MCF 10A (cell line): ENCODE data around the gene FAM124B. TPM values are rescaled to one million over a fixed set of nuclear protein-coding genes. Genes with fewer than 3 reads are reported as not detected.
"Not testable (repeated sequence)": the region's sequence is repeated elsewhere in the genome, so short reads cannot be mapped to it uniquely, and the experiment has no call there.

Source experiments
- BruUV-seq: library from RNA; stranded (reverse); fragments of 400-500 nt; replicated peaks from 2 replicates; lab custom pipeline; 2021; lab: Mats Ljungman, UMichigan
- CTCF ChIA-PET: fragments of 300-600 bp; sonication (Branson Sonifier 250); formaldehyde crosslinking; extraction: SDS; loops from one replicate; lab custom pipeline; 2021; ENCODE audit warnings: antibody characterized with exemption, inconsistent platforms; lab: Yijun Ruan, JAX
- POLR2A ChIA-PET: fragments of 300-600, 350-650 bp; sonication (Branson Sonifier 250); formaldehyde crosslinking; extraction: SDS; loops from one replicate; lab custom pipeline; 2020; ENCODE audit warnings: antibody characterized with exemption, inconsistent platforms; lab: Yijun Ruan, JAX
- DNase-seq: peaks from one replicate; pipeline ENCODE4 v3.0.0-alpha.2; 2018; ENCODE audit not compliant: unreplicated experiment
- H3K27ac Mint-ChIP-seq: one replicate; pipeline ENCODE4 v1.8.0; 2022; ENCODE audit warnings: mild to moderate bottlenecking, low read depth, mixed read lengths; ENCODE audit not compliant: unreplicated experiment
- H3K27me3 Mint-ChIP-seq: one replicate; pipeline ENCODE4 v1.8.0; 2022; ENCODE audit warnings: mixed read lengths; ENCODE audit not compliant: insufficient read depth, unreplicated experiment
- H3K36me3 Mint-ChIP-seq: one replicate; pipeline ENCODE4 v1.8.0; 2022; ENCODE audit warnings: mild to moderate bottlenecking, moderate library complexity, mixed read lengths; ENCODE audit not compliant: insufficient read depth, unreplicated experiment
- H3K4me1 Mint-ChIP-seq: one replicate; pipeline ENCODE4 v1.8.0; 2022; ENCODE audit warnings: mixed read lengths; ENCODE audit not compliant: insufficient read depth, unreplicated experiment
- H3K4me3 Mint-ChIP-seq: one replicate; pipeline ENCODE4 v1.8.0; 2022; ENCODE audit warnings: mild to moderate bottlenecking, moderate library complexity, mixed read lengths; ENCODE audit not compliant: unreplicated experiment
- H3K9me3 Mint-ChIP-seq: one replicate; pipeline ENCODE4 v1.8.0; 2022; ENCODE audit warnings: mixed read lengths; ENCODE audit not compliant: unreplicated experiment
- CTCF ChIP-seq: fragments of 200-600 bp; IDR thresholded peaks from one replicate; pipeline ENCODE4 v1.8.0; 2022; ENCODE audit warnings: antibody characterized with exemption, mild to moderate bottlenecking; ENCODE audit not compliant: unreplicated experiment
- intact Hi-C: fragments of 100-400 bp; cut with micrococcal nuclease; formaldehyde crosslinking; loops from 2 replicates; pipeline ENCODE4 v1.14.1; 2022
- total RNA-seq: library from RNA; stranded (reverse); gene quantifications from 2 replicates; pipeline ENCODE4 v1.2.3, GENCODE V29; 2022

FAM124B gene
- total RNA-seq, 1 experiment from 2014 or later = not detected

DNA sequence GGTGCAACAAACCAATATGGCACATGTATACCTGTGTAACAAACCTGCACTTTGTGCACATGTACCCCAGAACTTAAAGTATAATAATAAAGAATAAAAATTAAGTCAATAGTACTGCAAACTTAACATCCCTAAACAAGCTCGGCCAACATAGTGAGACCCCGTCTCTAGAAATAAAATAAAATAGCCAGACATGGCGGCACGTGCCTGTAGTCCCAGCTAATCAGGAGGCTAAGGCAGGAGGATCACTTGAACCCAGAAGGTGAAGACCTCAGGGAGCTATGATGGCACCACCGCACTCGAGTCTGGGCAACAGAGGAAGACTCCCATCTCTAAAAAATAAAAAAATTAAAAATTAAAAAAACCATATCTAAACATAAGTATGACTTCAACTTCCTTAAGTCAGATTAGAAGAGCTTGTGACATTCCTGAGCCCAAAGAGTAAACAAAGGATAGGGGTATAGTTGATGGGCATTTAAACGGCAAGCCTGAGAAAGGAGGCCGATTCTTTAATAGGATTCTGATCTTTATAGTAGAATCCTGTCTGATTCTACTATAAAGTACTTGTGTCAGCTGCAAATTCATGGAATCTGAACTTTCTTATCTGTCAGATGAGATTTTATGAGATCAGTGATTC lies 1.6 kb downstream of the FAM124B start:
- DNase-seq = no peak
- Mint-ChIP-seq H3K27me3 (no peaks in the 10 kb centered on the region), H3K27ac (no peak overlapping the region), H3K4me1 (no peaks in the 10 kb centered on the region), H3K36me3 (no peaks in the 10 kb centered on the region), H3K4me3 (no peak overlapping the region), H3K9me3 (no peaks in the 10 kb centered on the region)
- CTCF ChIA-PET = interaction anchor here (1.8 kb wide), 1 partner anchor 31 kb away, joined by 5 read pairs; no protein-coding TSS in a partner anchor
- no peak for TF ChIP-seq CTCF
- POLR2A ChIA-PET = no interaction called here
- no TSS peak for BruUV-seq
- intact Hi-C loops = no loop called here

DNA sequence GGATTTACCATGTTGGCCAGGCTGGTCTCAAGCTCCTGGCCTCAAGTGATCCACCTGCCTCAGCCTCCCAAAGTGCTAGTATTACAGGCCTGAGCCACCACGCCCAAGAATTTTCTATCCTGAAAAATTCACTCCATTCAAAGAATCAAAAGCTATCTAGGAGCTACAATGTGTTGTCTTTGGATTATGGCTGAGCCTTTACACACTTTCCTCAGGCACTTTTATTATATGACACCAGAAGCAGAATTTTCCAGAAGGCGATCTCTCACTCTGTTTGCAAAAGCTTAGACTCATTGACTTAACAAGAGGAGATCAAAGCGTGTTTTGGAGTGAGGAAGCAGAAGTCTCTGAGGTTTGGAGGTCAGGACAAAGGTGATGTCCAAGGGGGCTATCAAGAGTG lies 3.6 kb downstream of the FAM124B start:
- no peak for DNase-seq
- no peak overlapping the region for H3K27ac Mint-ChIP-seq
- BruUV-seq = no TSS peak
- H3K27me3 Mint-ChIP-seq = no peaks in the 10 kb centered on the region
- H3K4me1 Mint-ChIP-seq = no peaks in the 10 kb centered on the region
- intact Hi-C loops = no loop called here
- CTCF ChIA-PET = interaction anchor here (0.8 to 1.1 kb wide), 3 partner anchors 12 to 254 kb away, joined by 3 to 4 read pairs (median 3); no protein-coding TSS in a partner anchor
- TF ChIP-seq CTCF = no peak
- H3K36me3 Mint-ChIP-seq = no peaks in the 10 kb centered on the region
- no peaks in the 10 kb centered on the region for H3K9me3 Mint-ChIP-seq
- H3K4me3 Mint-ChIP-seq = no peak overlapping the region
- POLR2A ChIA-PET = no interaction called here

GRCh38 chr2:224397100-224397499 lies 4.8 kb downstream of the FAM124B start:
- H3K4me1 Mint-ChIP-seq, BruUV-seq, CTCF ChIA-PET, H3K36me3 Mint-ChIP-seq, POLR2A ChIA-PET, intact Hi-C loops, H3K4me3 Mint-ChIP-seq, DNase-seq, H3K27me3 Mint-ChIP-seq, H3K9me3 Mint-ChIP-seq, H3K27ac Mint-ChIP-seq: not testable (repeated sequence)

DNA sequence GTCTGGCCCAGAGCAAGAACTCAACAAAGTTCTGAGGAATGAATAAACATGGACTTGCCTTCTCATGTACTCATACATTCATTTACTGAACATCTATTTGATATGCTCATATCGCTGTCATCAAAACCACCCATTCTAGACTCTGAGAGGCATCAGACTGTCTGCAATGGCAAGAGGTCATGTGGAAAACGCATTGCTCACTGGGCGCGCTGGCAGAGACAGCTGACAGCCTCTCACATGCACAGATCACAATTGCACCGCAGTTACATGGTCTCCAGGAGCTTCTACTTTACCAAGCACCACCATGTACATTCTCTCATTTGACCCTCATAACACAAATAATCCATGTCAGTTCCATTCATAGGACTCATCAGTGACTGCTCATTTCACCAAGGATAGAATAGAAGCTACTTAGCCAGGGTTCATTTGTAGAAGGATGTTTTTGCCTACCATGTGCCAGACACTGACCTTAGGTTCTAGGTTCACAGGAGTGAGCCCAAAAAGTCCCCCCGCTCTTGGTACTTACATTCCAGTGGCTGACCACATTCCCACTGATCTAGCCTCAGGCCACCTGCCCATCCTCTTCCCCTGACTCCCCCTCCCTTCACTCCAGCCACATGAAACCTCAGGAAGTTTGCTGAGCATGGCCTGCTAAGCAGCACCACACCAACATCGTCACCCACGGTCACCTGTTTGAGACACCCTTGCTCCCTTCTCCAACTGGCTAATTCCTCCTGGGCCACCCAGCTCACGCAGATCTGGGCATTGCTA lies 6.1 kb downstream of the FAM124B start:
- POLR2A ChIA-PET = no interaction called here
- H3K36me3 Mint-ChIP-seq = no peaks in the 10 kb centered on the region

More for the DNA sequence above, 6.1 kb downstream of the FAM124B start:
- CTCF ChIA-PET = interaction anchor here (1.0 kb wide), 1 partner anchor 28 kb away, joined by 5 read pairs; no protein-coding TSS in a partner anchor
- no peak overlapping the region for H3K27ac Mint-ChIP-seq
- H3K4me1 Mint-ChIP-seq = no peaks in the 10 kb centered on the region
- no TSS peak for BruUV-seq
- no peak for TF ChIP-seq CTCF
- H3K4me3 Mint-ChIP-seq = no peak overlapping the region
- no peaks in the 10 kb centered on the region for H3K27me3 Mint-ChIP-seq
- DNase-seq = no peak
- no peaks in the 10 kb centered on the region for H3K9me3 Mint-ChIP-seq
- intact Hi-C loops = no loop called here
